NCI-H1048 (cell line): ENCODE measurements around the gene PPP2R5E.
"Not testable (repeated sequence)": the region's sequence is repeated elsewhere in the genome, so short reads cannot be mapped to it uniquely, and the experiment has no call there.

Experiments used
- DNase-seq: peaks from one replicate; lab custom pipeline; 2025; lab: John Stamatoyannopoulos, UW

The PPP2R5E gene

DNA sequence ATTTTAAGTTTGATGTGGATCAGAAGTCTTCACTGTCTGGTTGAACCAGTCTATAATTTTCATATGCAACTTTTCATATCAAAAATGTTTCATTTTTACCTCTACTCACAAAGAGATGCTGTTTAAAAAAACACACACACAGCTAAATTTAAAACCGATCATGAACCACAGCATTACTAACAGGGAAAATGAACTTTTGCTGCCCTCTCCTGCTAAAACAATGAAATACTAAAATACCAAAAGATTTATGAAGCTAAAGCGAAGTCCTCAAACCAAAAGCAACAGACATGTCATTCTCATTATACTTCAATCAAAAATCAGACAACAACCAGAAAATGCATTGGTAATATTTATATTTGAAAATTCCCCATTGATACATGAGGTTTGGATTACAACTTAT, 171.6 kb downstream of the PPP2R5E start:
- DNase-seq, result not testable (repeated sequence)

DNA sequence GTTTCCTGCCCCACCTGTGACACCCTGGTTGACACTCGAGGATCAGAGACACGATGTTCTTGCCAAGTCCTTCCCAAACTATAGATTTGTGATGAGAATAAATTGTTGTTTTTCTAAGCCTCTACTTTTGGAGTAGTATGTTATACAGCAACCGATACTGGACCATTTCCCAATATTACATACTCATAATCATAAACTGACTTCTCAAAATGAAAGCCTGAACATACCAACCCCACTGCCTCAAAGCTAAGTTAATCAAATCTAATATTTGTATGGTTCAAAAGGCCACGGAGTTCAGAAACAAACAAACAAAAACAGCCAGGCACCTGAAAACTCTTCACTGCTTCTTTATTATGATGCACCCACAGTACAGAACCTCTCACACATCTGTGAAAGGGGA, 172.1 kb downstream of the PPP2R5E start:
- DNase-seq, result no peak

DNA sequence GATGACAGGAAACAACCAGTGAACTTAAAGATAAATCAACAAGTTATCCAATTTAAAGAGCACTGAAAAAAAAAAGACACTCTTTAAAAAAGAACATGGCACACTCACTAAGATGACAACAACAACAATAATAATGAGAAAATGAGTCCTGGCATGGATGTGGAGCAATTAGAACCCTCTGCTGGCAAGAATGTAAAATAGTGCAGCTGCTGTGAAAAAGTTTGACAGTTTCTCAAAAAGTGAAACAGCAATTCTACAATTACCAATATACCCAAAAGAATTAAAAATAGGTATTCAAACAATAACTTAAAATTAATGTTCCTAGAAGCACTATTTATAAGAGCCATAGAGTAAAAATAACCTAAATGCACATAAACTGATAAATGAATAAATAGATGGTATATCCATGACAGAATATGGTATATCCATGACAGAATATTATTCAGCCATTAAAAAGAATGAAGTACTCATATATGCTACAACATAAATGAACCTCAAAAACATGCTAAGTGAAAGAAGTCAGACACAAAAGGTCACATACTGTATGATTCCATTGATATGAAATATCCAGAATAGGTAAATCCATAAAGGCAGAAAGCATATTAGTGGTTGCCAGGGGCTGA, 175.3 kb downstream of the PPP2R5E start:
- no peak for DNase-seq

DNA sequence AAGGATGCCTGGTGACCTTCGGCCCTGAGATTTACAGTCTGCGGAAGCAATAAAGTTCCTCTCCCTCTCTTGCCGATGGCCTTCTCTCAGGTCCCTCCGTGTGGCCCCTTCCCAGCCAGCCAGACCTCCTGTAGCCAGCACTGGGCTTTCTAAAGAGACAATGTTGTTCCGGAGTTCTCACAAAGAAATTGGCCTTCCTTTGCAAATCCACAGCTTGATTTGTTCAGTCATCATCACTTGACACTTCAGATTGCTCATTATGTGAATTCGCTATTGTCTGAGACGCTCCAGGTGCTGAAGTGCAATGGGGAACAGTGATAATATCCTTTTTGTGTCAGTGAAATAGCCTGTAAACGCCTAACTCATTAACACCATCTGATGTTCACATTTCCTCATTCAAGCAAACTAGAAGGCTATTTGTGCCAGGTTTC, 180.8 kb downstream of the PPP2R5E start:
- DNase-seq, result no peak

DNA sequence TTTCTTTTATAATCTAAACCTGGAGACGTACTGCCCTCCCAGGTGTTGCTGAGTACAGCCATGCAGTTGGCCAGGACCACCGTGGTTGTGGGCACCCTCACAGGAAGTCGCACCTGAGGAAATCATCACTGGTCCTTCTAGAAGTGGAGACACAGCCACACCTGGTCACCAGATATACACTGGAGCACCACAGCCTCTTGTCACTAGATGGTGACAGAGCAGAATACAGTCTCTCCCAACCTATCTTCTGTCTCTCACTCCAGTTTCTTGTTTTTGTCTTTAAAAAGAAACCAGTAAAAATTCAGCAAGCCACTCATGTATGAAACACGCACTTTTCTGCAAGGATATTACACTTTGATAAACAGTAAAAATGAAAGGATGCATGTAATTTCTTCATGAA, 181.4 kb downstream of the PPP2R5E start:
- no peak for DNase-seq

DNA sequence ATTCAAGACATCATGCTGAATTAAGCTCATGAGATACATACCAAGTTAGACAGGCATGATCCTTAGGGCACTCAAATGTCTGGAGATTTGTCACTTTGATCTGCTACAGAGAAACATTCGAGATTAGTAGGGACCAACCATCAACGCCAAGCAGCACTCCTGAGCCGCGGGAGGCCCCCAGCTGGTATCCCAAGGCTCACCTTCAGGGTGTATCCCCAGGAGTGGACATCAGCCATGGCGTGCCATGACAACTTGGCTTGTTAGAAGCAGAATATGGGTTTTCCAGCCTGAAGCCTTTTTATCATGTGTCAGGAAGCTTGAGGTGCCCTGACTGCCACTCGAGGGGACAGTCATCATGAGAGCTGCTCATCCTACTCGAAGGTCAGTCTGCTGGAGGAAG, 185.3 kb downstream of the PPP2R5E start:
- DNase-seq, result no peak

DNA sequence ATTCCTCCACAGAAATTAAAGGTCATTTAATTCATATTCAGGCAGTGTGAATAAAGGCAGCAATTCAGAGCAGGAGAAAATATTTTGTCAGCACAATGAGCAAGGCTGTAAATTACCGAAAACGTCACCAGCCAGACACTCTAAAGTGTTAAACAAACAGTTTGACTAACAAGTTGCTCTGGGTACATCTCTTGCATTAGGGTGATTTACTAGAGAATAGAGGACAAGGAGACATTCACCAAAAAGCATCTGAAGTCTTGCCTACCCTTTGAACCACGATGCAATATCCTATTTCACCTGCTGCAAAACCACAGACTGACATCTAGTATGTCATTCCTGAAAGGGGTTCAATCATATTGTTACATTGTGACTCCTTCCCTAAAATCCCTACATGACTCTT, 197.4 kb downstream of the PPP2R5E start:
- no peak for DNase-seq

DNA sequence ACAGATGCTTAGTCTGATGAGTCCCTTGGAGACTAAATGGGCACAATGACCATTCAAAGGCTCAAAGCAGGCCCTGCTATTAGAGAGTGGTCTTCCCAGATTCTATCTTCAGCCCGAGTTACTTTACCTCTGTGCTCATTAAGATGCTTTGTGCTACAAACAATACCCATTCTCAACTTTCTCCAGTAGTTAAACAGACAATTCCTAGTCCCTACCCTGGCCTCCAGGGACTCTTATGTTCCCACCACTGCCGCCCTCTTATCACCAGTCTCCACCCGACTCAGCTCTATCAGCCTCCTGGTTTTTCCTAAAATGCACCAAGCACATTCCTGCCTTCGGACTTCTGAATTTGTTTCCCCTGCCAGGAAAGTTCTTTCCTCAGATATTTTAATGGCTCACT, 198.8 kb downstream of the PPP2R5E start:
- no peak for DNase-seq

DNA sequence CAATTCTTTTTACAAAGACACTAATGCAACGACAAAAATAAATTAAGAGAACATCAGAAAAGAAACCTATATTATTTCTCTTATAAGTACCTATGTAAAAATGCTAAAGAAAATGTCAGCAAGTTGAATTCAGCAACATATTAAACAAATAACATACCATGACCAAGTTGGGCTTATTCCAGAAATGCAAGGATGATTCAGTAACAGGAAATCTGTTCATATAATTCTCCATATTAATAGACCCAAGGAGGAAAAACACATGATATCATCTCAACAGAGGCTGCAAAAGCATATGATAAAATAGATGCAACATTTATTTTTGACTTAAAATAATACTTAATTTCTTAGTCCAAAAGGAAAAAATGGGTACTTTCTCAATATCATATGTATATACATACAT, 199.3 kb downstream of the PPP2R5E start:
- DNase-seq, result no peak

DNA sequence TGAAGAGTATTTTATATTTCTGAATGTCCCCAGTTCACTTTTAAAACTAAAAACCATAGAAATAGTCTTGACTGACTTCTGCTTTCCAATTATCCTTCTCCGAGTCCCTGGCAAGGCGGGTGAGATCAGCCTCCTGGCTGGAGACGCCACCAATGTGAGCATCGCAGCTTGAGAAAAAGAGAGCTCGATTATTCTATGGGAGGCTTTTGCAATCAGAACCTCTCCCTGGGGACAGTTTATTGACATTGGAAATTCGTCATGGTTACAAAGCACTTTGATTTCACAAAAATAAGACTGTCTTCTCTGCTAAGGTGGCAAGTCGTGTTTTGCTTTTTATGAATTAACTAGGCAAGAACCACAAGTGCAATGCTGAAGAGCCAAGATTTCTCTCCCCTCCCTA, 200.8 kb downstream of the PPP2R5E start:
- DNase-seq, result no peak

DNA sequence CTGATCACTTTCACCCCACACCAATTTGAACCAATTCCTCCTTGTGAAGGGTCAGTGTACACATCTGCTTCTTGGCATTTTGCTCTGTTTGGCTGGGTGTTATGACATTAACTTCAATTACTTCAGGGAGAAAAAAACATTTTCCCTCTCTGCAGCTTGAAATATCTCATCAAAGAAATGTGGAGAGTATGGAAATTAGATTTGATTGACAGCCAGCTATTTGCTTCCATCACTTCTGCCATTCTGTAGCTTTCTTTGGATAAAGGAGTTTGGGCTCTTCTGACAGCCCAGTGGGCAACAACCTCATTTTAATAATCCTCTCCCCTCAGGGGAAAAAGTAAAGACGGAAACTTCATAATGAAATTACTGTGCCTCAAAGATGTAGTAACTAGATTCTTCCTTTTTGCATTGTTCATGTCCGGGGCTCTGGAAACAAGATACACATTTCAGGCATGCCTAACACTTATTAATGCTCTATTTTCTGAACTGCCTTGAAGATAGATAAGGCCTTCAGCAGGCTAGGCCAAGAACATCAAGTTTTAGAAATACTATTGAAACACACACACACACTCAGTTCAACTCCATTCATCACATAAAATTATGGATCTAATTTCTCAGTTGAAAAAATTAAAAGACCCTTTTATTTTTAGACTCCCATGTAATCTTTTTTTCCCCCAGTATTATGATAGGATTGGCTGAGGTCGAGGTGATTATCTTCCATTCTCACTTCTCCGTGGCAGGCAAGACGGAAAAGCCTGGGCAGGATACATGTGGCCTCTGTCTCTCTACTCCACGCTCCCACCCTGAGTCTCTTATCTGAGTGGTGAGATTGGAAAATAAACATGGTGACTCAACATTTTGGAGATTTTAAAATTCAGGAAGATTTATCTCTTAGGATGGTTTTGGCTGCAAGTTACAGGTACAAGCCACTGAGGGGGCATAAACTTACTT, 214.1 kb downstream of the PPP2R5E start:
- DNase-seq, result no peak

DNA sequence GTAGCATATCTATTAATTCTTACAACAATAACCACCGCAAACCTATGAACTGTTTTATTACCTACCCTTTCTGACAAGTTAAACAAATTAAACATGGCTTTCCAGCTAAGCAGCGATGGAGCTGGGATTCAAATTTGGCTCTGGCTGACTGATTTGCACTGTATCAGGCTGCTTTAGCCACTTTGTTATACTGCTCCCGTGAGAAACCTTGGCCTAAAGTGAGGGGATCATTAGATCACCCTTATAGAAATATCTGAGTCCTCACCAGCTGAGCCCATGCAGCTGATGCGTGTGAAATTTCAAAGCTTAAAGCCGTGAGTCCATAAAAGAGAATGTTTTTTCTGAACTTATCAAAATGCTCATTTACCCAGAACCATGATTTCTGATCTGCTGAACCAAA, 216.3 kb downstream of the PPP2R5E start:
- no peak for DNase-seq

DNA sequence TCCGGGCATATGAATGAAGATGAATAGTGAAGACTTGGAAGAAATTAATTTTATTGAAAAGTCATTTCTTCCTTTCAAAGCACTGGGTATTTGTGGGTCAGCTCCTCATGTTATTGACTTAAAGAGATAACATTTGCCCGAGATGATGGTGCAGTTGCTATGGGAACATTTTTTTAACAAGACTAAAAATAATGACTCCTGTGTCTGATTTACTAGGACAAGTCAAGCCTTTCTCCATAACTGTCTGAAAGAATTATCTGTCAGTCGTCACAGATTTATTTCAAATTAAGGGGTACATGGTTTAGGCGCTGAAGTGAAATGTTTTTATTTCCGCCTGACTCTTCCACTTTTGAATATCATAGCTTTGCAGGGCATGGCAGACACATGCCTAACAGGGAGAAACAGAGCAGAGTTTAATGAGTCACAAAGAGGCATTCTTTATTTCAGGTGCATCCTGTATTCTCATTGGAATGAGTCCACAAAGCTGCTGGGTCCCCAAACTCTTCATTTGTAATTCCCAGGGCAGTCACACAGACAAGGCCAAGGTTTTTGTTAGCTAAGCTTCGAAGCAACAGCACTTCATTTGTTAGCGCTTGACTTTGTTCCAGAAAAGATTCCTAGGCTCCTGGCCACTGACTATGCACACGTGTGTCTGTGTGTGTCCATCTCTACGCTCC, 220.1 kb downstream of the PPP2R5E start:
- no peak for DNase-seq

DNA sequence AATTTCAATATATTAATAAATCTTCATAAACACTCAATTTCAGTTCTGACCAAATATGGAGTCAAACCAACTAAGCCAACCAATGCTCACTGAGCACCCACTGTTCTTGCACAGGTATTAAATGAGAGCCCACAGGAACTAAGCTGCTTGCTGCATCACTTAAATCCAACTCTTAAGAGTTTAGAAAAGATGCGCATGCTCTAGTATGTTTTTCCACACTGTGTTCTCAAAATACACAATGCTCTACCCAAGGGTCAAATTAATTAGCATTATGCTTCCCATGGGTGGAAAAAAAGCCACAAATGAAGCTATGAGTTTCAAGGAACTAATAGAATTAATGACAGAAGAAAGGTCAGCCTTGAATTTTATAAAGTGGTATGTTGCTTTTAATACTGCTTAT, 220.7 kb downstream of the PPP2R5E start:
- no peak for DNase-seq
